Measurements from ENCODE around the gene DDX42. TPM values are rescaled to one million over a fixed set of nuclear protein-coding genes. Genes with fewer than 3 reads are reported as not detected.

Gene DDX42
- total RNA-seq, 1 donor from 2014 or later: 197 TPM

GRCh38 chr17:63819585-63820537, 45.9 kb downstream of the DDX42 start:
- Mint-ChIP-seq H3K4me3 (no peak overlapping the region), H3K9me3 (no peaks in the 10 kb centered on the region), H3K27me3 (ENCODE audit: low read depth) (no peaks in the 10 kb centered on the region), H3K36me3 (peaks cover 51% of the 10 kb centered on the region), H3K4me1 (no peaks in the 10 kb centered on the region), H3K27ac (no peak overlapping the region)
- DNase-seq (ENCODE audit: low spot score in 2 of 2, unreplicated experiment in 2 of 2): no peak
- TF ChIP-seq, protein P1, sequence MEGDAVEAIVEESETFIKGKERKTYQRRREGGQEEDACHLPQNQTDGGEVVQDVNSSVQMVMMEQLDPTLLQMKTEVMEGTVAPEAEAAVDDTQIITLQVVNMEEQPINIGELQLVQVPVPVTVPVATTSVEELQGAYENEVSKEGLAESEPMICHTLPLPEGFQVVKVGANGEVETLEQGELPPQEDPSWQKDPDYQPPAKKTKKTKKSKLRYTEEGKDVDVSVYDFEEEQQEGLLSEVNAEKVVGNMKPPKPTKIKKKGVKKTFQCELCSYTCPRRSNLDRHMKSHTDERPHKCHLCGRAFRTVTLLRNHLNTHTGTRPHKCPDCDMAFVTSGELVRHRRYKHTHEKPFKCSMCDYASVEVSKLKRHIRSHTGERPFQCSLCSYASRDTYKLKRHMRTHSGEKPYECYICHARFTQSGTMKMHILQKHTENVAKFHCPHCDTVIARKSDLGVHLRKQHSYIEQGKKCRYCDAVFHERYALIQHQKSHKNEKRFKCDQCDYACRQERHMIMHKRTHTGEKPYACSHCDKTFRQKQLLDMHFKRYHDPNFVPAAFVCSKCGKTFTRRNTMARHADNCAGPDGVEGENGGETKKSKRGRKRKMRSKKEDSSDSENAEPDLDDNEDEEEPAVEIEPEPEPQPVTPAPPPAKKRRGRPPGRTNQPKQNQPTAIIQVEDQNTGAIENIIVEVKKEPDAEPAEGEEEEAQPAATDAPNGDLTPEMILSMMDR (IDR thresholded peaks at IDR 0.05; ENCODE audit: unreplicated experiment): no peak

DNA sequence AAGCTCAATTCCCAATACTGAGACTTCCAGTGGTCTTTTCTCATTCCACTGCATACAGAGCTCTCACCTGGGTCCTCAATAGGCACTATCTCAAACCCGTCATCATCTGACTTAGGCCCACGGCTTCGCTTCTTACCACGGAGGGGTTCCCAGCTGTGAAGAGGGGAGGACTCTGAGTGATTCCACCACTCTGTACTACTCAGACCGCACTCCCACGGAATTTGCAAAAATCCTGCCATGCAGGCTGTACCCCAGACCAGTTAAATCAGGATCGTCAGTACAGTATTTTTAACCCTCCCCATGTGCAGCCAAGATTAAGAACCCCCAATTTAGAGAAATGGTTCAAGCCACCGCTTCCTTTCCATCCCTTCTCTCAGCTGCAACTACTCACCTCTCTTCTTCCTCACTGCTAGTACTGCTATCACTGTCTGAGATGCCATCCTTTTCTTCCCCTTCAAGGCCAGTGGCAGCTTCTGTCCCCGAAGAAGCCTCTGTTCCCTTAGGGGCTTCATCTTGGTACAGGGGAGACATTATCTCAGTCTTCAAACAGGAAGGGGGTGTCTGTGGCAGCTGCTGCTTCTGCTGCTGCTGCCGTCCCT, 47.1 kb downstream of the DDX42 start:
- peaks cover 8% of the 10 kb centered on the region for H3K4me1 Mint-ChIP-seq
- no peaks in the 10 kb centered on the region for H3K27me3 Mint-ChIP-seq (ENCODE audit: low read depth)
- DNase-seq (ENCODE audit: low spot score in 2 of 2, unreplicated experiment in 2 of 2): no peak
- H3K27ac Mint-ChIP-seq: no peak overlapping the region
- H3K4me3 Mint-ChIP-seq: no peak overlapping the region
- TF ChIP-seq, protein P1 (IDR thresholded peaks at IDR 0.05; ENCODE audit: unreplicated experiment): no peak
- H3K36me3 Mint-ChIP-seq: peaks cover 44% of the 10 kb centered on the region
- H3K9me3 Mint-ChIP-seq: no peaks in the 10 kb centered on the region

DNA sequence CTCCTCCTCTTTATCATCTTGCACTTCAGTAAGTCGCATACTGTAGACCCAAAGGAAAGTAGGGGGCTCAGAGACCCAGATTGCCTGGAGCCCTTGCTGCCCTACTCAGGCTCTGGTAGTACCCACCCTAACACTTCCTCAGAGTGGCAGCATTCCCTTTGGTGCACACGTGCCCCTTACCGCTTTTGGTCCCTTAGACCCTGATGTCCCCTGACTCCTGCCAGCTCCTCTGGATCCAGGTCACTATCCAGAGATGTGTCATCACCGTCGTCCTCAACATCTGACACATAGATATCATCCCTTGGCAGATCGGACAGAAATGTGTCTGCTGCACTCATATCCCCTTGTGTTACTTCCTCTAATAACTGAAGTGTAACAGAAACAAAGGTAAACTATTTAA, 47.8 kb downstream of the DDX42 start:
- Mint-ChIP-seq H3K4me3 (no peak overlapping the region), H3K9me3 (no peaks in the 10 kb centered on the region), H3K27me3 (ENCODE audit: low read depth) (no peaks in the 10 kb centered on the region), H3K36me3 (peaks cover 44% of the 10 kb centered on the region), H3K4me1 (peaks cover 12% of the 10 kb centered on the region), H3K27ac (peak overlapping the region; percentile 52)
- no peak for DNase-seq (ENCODE audit: low spot score in 2 of 2, unreplicated experiment in 2 of 2)
- TF ChIP-seq, protein P1 (IDR thresholded peaks at IDR 0.05; ENCODE audit: unreplicated experiment): no peak

- TF ChIP-seq, protein P1 (IDR thresholded peaks at IDR 0.05; ENCODE audit: unreplicated experiment): no peak
- no peaks in the 10 kb centered on the region for H3K27me3 Mint-ChIP-seq (ENCODE audit: low read depth)
- H3K9me3 Mint-ChIP-seq: no peaks in the 10 kb centered on the region
- H3K4me3 Mint-ChIP-seq: no peak overlapping the region
- DNase-seq (ENCODE audit: low spot score in 2 of 2, unreplicated experiment in 2 of 2): no peak
- H3K36me3 Mint-ChIP-seq: peaks cover 44% of the 10 kb centered on the region
- H3K4me1 Mint-ChIP-seq: peaks cover 12% of the 10 kb centered on the region
- no peak overlapping the region for H3K27ac Mint-ChIP-seq
Measured at GRCh38 chr17:63822537-63822936, 48.6 kb downstream of the DDX42 start.

- peaks cover 21% of the 10 kb centered on the region for H3K4me1 Mint-ChIP-seq
- peaks cover 31% of the 10 kb centered on the region for H3K36me3 Mint-ChIP-seq
Measured at GRCh38 chr17:63823659-63824331, 49.8 kb downstream of the DDX42 start.

More at GRCh38 chr17:63823659-63824331, 49.8 kb downstream of the DDX42 start:
- Mint-ChIP-seq H3K27ac (no peak overlapping the region), H3K4me3 (peak overlapping the region; percentile 13), H3K27me3 (ENCODE audit: low read depth) (no peaks in the 10 kb centered on the region), H3K9me3 (no peaks in the 10 kb centered on the region)
- DNase-seq (ENCODE audit: low spot score in 2 of 2, unreplicated experiment in 2 of 2): no peak
- TF ChIP-seq, protein P1 (IDR thresholded peaks at IDR 0.05; ENCODE audit: unreplicated experiment): no peak

Data from mesothelial cell of epicardium (in vitro differentiated cells).